GM18858 (cell line): ENCODE data around the gene SMARCD1.

Experiments
- ATAC-seq: cut with Tn5 transposase; IDR thresholded peaks from one replicate; pipeline ENCODE4 v1.9.1; 2021; ENCODE audit not compliant: unreplicated experiment

Gene SMARCD1

DNA sequence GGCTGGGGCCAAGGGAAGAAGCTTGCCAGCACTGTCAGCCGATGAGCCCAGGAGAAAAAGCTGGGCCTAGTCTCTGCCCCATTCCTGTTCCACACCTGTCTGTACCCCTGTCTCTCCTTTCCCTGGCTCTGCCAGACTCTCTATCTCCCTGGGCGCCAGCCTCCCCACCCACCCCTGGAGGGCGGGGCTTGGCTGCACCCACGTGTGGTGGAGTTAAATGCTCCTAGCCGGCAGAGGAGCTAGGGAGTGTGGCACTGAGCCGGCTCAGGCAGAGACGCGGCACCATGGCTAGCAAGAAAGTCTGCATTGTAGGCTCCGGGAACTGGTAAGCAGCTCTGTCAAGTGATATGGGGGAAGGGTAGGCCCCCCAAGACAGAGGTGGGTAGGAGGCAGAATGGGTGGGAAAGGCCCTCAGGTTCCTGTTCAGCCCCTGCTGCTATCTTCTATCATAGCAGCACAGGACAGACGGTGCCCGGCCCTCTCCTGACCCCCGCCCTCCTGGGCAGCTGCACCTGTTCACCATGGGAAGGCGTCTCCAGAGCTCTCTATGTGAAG lies 18.7 kb downstream of the SMARCD1 start, which contains the start of gene GPD1:
Gene GPD1 (plus strand): TSS at position 242 of the 555 bp plus-strand sequence. CDS start 43 bp downstream, at position 285.
- ATAC-seq = no peak

DNA sequence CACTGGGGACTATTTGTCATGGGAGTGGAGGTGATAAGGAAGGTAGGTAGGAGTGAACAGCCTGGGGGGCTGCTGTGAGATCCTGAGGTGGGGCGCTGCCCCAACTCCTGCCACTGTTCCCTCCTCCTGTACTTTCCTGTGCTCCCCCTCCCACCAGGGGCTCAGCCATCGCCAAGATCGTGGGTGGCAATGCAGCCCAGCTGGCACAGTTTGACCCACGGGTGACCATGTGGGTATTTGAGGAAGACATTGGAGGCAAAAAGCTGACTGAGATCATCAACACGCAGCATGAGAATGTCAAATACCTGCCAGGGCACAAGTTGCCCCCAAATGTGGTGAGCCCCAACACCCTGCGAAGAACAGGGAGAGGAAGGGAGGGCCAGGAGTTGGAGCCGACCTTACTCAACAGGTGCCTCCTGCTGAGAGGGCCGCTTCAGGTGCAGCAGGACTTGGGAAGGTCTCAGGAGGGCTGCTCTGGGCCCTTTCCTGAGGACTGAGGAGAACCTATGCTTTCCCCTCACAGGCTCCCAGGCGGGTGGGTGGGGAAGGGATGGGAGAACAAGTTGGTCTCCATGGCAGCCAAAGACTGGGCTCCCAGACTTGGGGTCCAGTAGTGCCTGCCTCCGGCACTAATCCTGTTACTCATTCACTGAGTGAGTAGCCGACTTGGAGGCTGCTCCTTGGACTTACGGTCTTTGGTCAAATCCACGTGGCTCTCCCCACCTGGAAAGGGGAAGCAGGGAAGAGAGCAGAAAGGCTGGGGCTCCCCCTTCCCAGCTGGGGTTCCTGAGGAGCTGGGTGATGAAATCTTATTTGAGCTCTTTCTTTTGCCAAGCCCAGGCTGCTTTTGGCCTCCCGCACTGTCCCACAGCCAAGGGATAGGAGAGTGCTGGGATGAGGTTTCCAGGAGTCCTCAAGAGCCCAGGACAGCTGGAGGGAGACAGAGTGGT lies 19.6 kb downstream of the SMARCD1 start:
- ATAC-seq = no peak

DNA sequence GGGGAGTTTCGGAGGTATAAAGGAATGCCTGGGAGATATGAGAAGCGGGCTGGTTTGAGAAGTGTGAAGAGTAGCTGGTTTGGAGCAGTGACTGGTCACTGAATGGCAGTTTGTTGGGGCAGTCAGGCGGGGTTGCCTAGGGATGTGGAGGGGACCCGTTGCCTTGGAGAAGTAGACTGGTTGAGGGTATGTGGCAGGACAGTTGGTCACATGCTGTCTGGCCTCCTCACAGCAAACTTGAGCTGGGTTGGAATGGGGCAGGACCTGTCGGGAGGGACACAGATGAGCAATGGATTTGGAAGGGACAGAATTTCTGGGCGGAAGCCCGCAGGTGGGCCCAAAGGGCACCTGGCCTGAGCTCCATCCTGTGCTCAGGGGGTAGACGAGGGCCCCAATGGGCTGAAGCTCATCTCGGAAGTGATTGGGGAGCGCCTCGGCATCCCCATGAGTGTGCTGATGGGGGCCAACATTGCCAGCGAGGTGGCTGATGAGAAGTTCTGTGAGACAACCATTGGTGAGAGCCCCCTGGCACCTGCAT lies 20.8 kb downstream of the SMARCD1 start:
- ATAC-seq = no peak

DNA sequence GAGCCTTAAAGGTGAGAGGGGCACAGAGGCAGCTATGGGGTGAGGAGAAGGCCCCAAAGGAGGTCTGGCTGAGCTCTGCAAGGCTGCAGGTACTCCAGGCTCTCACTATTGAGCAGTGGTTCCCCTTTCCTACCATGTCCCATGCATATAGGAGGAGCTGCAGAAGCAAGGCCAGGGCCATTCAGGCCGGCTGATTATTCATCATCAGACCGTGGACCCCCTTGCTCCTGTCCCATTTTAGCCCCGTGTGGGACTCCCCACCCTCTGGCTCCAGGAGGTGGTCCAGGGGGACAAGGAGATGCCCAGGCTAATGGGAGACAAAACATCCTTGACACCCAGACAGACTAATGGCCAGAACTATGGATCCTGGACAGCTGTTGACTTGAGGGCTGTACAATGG lies 21.8 kb downstream of the SMARCD1 start:
- ATAC-seq = no peak

DNA sequence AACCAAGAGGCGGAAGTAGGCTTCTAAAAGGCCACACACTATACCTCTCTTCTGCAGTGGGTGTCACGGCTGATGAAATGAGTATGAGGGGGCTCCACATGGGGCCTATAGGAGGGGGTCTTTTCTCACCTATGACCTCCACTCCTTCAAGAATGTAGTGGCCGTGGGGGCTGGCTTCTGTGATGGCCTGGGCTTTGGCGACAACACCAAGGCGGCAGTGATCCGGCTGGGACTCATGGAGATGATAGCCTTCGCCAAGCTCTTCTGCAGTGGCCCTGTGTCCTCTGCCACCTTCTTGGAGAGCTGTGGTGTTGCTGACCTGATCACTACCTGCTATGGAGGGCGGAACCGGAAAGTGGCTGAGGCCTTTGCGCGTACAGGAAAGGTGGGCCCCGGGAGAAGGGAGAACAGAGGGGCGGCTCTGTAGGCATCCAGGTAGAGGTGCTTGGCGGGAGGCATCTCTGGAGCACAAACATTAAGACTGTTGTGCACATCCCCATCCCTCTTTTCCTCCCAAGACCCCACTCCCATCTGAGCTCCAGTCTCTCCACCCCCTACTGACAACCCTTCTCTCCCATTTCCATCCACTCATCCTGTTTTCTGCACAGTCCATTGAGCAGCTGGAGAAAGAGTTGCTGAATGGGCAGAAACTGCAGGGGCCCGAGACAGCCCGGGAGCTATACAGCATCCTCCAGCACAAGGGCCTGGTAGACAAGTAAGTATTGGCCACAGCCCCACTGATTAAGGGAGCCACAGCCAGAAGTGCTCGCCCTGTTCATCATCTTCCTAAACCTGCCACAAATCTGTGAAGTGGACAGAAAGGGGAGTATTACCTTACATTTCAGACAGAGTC lies 22.5 kb downstream of the SMARCD1 start:
- ATAC-seq = no peak

DNA sequence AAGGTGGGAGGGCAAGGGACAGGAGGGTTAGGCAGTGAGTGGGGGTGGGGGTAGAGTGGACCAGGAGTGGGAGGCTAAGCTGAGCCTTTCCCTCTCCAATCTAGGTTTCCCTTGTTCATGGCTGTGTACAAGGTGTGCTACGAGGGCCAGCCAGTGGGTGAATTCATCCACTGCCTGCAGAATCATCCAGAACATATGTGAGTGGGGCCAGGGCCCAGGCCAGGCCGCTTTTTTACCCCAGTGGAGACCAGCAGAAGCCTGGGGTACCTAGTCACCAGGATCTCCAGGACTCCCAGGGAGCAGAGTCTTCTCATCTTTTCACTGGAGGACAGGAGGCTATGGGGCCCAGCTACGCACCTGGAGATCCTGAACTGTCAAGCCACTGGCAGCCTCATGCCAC lies 24.2 kb downstream of the SMARCD1 start:
- ATAC-seq = no peak

DNA sequence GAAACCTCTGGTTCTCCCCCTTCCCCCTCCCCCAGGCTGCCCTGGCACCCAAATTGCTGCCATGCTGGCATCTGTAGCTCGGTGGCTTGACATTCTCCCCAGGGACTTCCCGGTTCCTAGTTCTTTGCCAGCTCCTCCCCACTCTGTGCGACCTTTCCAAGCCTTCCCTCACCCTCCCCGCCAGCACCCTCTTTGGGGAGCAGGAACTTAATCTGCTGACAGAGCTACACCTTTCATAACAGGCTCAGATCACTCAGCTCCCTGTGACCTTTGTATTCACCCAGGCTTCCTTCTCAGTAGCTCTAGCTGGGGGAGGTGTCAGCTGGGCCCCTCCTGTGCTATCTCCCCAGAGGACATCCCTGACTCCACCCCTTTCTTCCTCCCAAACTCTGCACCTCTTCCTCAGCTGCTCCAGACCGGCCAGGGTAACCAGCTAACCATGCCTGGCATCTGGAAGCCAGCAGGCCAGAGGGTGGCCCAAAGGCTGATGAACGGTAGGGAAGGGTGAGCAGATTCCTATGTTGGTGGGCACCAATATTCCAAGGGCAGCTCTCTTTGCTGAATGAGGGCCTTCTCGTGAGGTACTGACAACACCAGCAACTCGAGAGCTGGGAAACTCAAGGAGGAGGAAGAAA lies 25.1 kb downstream of the SMARCD1 start:
- ATAC-seq = no peak

DNA sequence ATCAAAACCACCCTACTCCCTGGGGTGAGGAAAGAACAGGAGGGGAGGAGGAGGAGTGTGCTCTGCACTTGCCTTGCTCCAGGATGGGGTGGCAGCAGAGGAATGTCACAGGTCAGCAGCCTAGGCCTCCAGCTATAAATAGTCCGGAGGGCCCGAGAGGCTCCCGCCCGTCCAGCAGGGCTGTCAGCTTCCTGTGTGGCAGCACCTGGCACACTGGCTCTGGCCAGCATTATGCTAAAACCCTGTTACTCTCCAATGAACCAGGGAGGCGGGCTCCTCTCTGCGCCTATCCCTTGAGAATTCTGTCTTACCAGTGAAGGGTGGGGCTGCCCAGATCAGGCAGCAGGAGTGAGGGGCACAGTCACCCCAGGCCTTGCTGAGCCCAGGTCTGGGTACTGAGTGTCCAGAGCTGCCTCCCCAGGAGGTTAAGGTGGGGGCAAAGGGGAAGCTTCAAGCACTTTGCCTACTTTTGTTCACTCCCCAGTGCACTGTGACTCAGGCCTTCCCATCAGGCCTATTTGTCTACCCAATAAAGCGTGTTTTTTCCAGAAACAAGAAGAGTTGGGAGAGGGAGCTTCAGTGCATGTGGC lies 25.7 kb downstream of the SMARCD1 start:
- ATAC-seq = no peak

DNA sequence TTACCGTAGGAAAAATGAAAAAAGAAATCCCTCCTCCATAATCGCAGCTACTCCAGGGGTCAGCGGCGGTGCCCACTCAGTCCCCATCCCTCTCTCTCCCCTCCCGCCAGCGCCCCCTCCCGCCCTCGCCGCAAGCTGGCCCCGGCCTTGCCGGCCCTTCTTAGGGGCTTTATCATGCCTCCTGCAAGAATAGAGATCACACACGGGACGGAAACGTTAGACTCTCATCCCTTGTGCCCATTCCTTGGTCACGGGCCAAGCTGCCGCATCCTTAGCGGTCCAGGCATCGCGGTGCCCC lies 26.2 kb downstream of the SMARCD1 start:
- no peak for ATAC-seq

DNA sequence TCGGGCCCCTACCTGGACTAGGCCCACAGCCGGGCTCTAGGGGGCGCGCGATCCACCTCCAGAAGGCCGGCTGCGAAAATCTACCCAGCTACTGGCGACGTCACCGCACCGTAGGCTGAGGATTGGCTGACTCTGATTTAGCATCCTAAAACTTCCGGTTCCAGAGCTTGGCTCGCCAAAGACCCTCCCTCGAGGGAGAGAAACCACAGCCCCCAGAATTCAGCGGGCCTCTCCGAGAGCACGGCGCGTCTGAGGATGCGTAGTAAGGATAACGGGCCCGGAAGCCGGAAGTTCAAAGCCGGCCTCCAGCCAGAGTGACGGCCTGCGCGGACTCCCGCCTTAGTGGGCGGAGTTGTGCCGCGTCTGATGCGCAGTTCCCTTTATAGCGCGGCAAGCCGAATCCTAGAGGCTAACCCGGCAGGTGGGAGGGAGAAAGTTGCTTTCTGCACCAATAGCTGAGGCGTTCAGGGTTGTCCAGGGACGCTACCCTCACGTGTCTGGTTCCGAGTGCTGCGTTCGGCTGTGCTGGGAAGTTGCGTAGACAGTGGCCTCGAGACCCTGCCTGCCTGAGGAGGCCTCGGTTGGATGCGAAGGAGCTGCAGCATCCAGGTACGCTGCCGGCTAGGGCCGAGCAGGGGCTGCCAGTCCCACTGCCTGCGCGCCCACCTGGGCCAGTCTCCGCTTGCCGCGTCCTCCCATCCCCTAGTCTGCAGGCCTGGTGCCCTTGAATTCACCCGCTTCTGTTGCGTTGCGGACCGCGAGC lies 26.7 kb downstream of the SMARCD1 start, which contains the start of gene COX14:
Gene COX14 (plus strand): TSS at position 544 of the 763 bp plus-strand sequence. CDS start 7,808 bp downstream, outside the sequence.
- peak; percentile 76 for ATAC-seq

DNA sequence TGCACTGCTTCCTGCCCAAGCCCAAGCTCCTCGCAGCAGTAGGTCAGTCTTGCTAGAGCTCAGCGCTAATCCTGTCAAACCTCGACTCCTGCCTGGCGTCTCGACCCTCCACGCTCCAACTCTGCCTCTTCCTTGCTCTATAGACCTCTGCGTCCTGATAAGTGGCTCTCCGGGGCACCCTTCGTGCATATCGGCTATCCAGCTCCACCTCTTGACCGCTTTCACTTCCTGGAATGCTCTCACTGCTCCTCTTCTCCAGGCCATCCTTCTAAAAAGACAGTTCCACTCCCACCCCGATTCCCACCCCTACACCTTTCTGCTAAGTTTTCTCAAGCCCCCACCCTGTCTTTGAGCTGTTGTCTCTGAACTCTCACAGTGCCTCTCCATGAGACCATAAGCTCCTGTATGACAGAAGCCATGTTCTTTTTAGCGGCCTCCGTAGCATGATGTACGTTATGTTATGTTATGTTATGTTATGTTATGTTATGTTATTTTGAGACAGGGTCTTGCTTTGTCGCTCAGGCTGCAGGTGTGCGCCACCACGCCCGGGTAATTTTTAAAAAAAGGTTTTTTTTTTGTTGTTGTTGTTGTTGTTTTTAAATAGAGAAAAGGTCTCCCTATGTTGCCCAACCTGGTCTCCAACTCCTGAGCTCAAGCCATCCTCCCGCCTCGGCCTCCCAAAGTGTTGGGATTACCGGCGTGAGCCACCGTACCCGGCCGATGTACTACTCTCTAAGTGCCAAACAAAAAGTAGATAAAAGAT lies 27.5 kb downstream of the SMARCD1 start:
- no peak for ATAC-seq

DNA sequence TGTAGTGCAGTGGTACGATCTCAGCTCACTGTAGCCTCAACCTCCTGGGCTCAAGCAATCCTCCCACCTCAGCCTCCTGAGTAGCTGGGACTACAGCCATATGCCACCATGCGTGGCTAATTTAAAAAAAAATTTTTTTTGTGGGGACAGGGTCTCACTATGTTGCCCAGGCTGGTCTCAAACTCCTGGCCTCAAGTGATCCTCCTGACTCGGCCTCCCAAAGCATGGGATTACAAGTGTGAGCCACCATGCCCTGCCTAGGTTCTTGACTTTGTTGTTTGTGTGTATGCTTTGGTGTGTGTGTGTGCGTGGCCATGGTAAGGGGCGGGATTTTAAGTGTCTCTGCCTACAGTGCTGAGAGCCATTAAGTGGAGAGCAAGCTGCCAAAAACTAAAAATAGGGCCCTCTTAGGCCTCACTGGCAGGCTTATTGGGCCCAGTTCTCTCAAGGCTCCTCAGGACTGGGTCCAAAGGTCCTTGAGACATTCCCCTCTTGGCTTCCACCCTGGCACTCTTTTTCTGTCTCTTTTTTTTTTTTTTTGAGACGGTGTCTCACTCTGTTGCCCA lies 32.0 kb downstream of the SMARCD1 start:
- no peak for ATAC-seq

DNA sequence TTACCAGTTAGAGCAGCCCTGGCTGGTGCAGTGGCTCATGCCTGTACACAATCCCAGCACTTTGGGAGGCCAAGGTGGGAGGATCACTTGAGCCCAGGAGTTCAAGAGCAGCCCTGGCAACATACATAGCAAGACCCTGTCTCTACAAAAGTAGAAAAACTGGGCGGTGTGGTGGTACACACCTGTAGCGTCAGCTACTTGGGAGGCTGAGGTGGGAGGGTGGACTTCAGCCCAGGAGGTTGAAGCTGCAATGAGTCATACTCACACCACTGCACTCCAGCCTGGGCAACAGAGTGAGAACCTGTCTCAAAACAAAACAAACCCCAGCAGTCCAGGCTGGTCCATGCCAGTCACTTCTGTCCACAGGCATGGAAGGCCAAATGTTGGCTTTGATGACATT lies 34.2 kb downstream of the SMARCD1 start:
- no peak for ATAC-seq

DNA sequence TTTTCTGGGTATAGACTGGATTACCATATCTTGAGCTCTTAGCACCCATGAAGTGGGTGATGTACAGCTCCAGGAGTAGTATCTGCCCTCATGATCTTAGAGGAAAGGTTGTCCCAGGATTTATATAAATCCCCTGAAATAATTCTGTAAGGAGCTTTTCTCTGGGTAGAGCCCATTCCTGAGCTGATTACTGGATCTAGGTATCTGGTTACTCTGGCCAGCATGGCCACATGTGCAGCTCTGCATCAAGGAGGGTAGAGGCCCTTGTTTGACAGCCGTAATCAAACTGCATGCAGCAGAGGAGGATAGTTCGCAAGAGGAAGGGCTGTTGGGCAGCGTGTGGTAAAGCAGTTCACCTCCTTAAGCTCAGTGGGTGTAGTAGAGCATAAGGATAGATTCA lies 35.4 kb downstream of the SMARCD1 start:
- no peak for ATAC-seq

DNA sequence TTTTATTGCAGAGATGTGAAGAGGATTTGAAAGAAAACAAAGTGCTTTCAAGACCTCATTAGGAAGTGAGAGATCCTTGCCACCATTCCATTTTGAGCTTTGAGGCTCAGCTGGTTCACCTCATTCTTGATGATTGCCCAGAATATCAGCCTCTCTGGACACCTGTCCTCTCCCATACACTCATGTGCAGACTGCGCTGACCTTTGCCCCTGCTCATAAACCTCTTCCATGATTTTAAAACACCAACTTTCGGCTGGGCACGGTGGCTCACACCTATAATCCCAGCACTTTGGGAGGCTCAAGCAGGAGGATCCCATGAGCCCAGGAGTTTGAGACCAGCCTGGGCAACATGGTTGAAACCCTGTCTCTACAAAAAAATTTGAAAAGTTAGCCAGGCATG lies 35.8 kb downstream of the SMARCD1 start:
- no peak for ATAC-seq

DNA sequence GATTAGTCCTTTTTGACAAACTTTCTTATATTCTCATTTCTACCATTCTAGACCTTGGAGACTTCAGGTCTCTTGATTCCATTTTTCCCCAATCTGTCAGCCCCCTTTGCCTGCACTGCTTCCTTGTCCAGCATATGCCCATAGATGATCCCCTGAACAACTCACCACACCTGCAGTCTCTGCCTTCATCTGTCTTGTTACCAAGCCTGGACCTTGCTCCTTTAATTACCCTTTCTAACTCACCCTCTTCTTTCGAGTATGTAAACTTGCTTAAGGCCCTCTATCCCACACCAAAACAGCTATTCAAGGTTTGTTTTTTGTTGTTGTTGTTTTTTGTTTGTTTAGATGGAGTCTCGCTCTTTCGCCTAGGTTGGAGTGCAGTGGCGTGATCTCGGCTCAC lies 36.5 kb downstream of the SMARCD1 start:
- no peak for ATAC-seq

DNA sequence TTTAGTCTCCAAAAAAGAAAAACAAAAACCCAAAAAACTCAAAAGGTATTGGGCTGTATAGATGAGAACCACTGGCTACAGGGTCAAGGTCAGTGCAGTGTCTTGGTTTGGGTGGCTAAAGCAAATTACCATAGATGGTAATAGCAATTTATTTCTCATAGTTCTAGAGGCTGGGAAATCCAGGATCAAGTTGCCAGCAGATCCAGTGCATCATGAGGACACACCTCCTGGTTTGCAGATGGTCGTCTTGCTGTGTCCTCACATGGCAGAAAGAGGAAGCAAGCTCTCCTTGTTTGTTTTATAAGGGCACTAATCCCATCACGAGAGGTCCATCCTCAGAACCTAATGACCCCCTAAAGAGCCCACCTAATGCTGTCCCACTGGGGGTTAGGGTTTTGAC lies 38.1 kb downstream of the SMARCD1 start:
- ATAC-seq = no peak

DNA sequence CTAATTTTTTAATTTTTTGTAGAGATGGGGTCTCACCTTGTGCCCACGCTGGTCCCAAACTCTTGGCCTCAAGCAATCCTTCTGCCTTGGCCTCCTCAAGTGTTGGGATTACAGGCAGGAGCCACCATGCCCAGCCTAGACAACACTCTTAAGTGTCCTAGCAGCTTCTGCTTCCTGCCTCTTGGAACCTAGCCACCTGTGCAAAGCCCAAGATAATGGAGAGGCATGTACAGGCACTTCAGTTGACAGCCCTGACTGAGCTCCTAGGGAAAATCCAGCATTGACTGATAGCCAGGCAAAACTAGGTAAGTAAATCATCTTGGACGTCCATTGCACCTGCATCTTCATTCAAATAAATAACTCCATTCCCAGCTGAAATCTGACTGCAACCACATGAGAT lies 42.4 kb downstream of the SMARCD1 start:
- ATAC-seq = no peak

DNA sequence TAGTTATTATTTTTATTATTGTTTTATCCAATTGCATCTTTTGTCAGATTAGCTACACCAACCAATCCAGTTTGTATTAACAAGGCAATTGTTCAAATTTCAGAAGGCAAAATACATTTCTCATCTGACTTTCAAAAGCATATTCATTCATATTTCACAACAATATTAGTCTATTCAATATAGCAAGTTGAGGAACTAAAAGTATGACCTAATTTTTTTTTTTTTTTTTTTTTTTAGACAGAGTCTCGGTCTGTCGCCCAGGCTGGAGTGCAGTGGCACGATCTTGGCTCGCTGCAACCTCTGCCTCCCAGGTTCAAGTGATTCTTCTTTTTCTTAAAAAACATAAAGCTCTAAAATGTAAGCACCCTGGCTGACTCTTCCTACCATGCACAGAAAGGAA lies 44.1 kb downstream of the SMARCD1 start:
- no peak for ATAC-seq
